Gastroesophageal sphincter (tissue), 4 donors: ENCODE data around the gene GTPBP1. TPM values are rescaled to one million over a fixed set of nuclear protein-coding genes. Genes with fewer than 3 reads are reported as not detected.

Source experiments
- ATAC-seq: fragments of 150-250 bp; one replicate; pipeline ENCODE4 v1.9.1; 2016; ENCODE audit warnings: mild to moderate bottlenecking, moderate library complexity
- H3K27ac ChIP-seq, 4 donors: fragments of 200-600 bp; sonication (generic) in 3 of 4; 1 replicate in 3 of 4; 2 replicates in 1 of 4; pipeline ENCODE4 v1.5.1; 2016 to 2019
- H3K27me3 ChIP-seq: fragments of 200-600 bp; sonication (generic); one replicate; pipeline ENCODE4 v1.5.1; 2019
- H3K36me3 ChIP-seq, 2 donors: fragments of 200-600 bp; sonication (generic); one replicate each; pipeline ENCODE4 v1.5.1; 2019; ENCODE audit warnings: control low read depth in 1 of 2
- H3K4me1 ChIP-seq, 3 donors: fragments of 200-600 bp; sonication (generic); 1 replicate in 2 of 3; 2 replicates in 1 of 3; pipeline ENCODE4 v1.5.1; 2016 to 2019; ENCODE audit warnings: control low read depth in 2 of 3
- H3K4me3 ChIP-seq, 2 donors: fragments of 200-600 bp; sonication (generic); one replicate each; pipeline ENCODE4 v1.5.1; 2019; ENCODE audit warnings: mild to moderate bottlenecking in 1 of 2, moderate library complexity in 1 of 2
- H3K9me3 ChIP-seq, 3 donors: fragments of 200-600 bp; sonication (generic); one replicate each; pipeline ENCODE4 v1.5.1; 2017 to 2019; ENCODE audit warnings: control low read depth in 2 of 3
- CTCF ChIP-seq, 4 experiments: fragments of 200-600 bp in 2 of 4; fragments of 450-650 bp in 2 of 4; sonication (generic) in 1 of 4; IDR thresholded peaks; one replicate each; pipeline ENCODE4 v1.5.1; 2017 to 2019; ENCODE audit warnings: antibody characterized with exemption in 4 of 4, mild to moderate bottlenecking in 2 of 4, moderate library complexity in 2 of 4
- EP300 ChIP-seq: sonication (generic); formaldehyde crosslinking; IDR thresholded peaks from one replicate; pipeline ENCODE4 v1.6.1; 2017; ENCODE audit warnings: antibody characterized with exemption, mild to moderate bottlenecking
- POLR2A ChIP-seq, 2 donors: fragments of 450-650 bp; IDR thresholded peaks; one replicate each; pipeline ENCODE4 v1.6.1; 2017; ENCODE audit warnings: antibody characterized with exemption in 2 of 2, mild to moderate bottlenecking in 2 of 2, moderate library complexity in 1 of 2
- POLR2AphosphoS5 ChIP-seq: sonication (generic); formaldehyde crosslinking; IDR thresholded peaks from one replicate; pipeline ENCODE4 v1.6.1; 2017; ENCODE audit warnings: antibody characterized with exemption
- WGBS, 2 donors: methylation state at CpG; one replicate each; pipeline ENCODE4 v1.1.5; 2018; ENCODE audit warnings: low coverage in 1 of 2; 5-methylcytosine and 5-hydroxymethylcytosine counted together
- total RNA-seq, 4 donors: library from RNA; depleted of rRNA; stranded (reverse); fragments of >200 nt; gene quantifications; one replicate each; pipeline ENCODE4 v1.1.0, GENCODE V29; 2016

GTPBP1 gene
- total RNA-seq, 4 donors from 2014 or later: 46.9 to 63.0 (median 51.6) TPM

GRCh38 chr22:38756711-38757463, 51.1 kb downstream of the GTPBP1 start:
- peak overlapping the region; percentile 46 to 87 for H3K4me3 ChIP-seq
- H3K27ac ChIP-seq: peak overlapping the region; percentile 71 to 100 (median 96)
- no peak for TF ChIP-seq POLR2A (IDR thresholded peaks at IDR 0.05)
- TF ChIP-seq CTCF (IDR thresholded peaks at IDR 0.05): no peak
- no peak for TF ChIP-seq POLR2AphosphoS5
- no peak for TF ChIP-seq EP300
- peaks cover 5 to 40% (median 20%) of the 10 kb centered on the region in 3 donors for H3K4me1 ChIP-seq
- ATAC-seq: no peak
- peaks cover 0 to 19% of the 10 kb centered on the region in 2 donors for H3K36me3 ChIP-seq
- H3K9me3 ChIP-seq: no peaks in the 10 kb centered on the region
- WGBS, 2 donors: 49 to 68% methylated on average over 9 to 11 of the region's 17 CpGs
- H3K27me3 ChIP-seq: no peaks in the 10 kb centered on the region

GRCh38 chr22:38757464-38757757, 51.7 kb downstream of the GTPBP1 start:
- Histone ChIP-seq H3K4me3 (no peak overlapping the region), H3K27ac (peak overlapping the region in 2 of 4 donors; percentile 94 to 99), H3K4me1 (peaks cover 5 to 35% (median 20%) of the 10 kb centered on the region in 3 donors), H3K36me3 (peaks cover 0 to 13% of the 10 kb centered on the region in 2 donors), H3K9me3 (no peaks in the 10 kb centered on the region), H3K27me3 (no peaks in the 10 kb centered on the region)
- 81% methylated on average over 2 of the region's 4 CpGs; no CpG with 5 or more reads in 1 of the 2 donors for WGBS, 2 donors
- TF ChIP-seq POLR2AphosphoS5: no peak
- no peak for TF ChIP-seq CTCF (IDR thresholded peaks at IDR 0.05)
- TF ChIP-seq POLR2A (IDR thresholded peaks at IDR 0.05): no peak
- no peak for TF ChIP-seq EP300
- ATAC-seq: no peak

- 90% methylated on average over 2 of the region's 16 CpGs; no CpG with 5 or more reads in 1 of the 2 donors for WGBS, 2 donors
- TF ChIP-seq CTCF (IDR thresholded peaks at IDR 0.05): no peak
- Histone ChIP-seq H3K27me3 (no peaks in the 10 kb centered on the region), H3K9me3 (no peaks in the 10 kb centered on the region), H3K4me3 (no peak overlapping the region), H3K27ac (no peak overlapping the region), H3K4me1 (peaks cover 4 to 25% (median 18%) of the 10 kb centered on the region in 3 donors), H3K36me3 (peaks cover 0 to 3% of the 10 kb centered on the region in 2 donors)
- no peak for ATAC-seq
Observed at GRCh38 chr22:38758276-38758945, 52.7 kb downstream of the GTPBP1 start.

- WGBS, 2 donors: 89 to 90% methylated on average over 2 to 6 of the region's 7 CpGs
- ATAC-seq: no peak
- Histone ChIP-seq H3K27me3 (no peaks in the 10 kb centered on the region), H3K27ac (no peak overlapping the region), H3K9me3 (no peaks in the 10 kb centered on the region), H3K4me3 (no peak overlapping the region), H3K36me3 (no peaks in the 10 kb centered on the region), H3K4me1 (peaks cover 0 to 19% (median 12%) of the 10 kb centered on the region in 3 donors)
- TF ChIP-seq POLR2A (IDR thresholded peaks at IDR 0.05) (no peak), CTCF (IDR thresholded peaks at IDR 0.05) (no peak), POLR2AphosphoS5 (no peak), EP300 (no peak)
Observed at GRCh38 chr22:38759005-38759404, 53.3 kb downstream of the GTPBP1 start.
